Adipocyte (in vitro differentiated cells): ENCODE measurements around the gene MATN3.
A peak's percentile ranks its signal among the peaks of the same experiment; 100 is the strongest.
"Not testable (repeated sequence)": the region's sequence is repeated elsewhere in the genome, so short reads cannot be mapped to it uniquely, and the experiment has no call there.

ENCODE experiments used
- DNase-seq: peaks from one replicate; pipeline ENCODE4 v3.0.0-alpha.2; 2015; ENCODE audit warnings: low read depth
- H3K27me3 ChIP-seq: replicated peaks from 2 replicates; pipeline ENCODE4 v1.7.0; 2013; ENCODE audit warnings: mild to moderate bottlenecking, low read length, moderate library complexity; ENCODE audit not compliant: control insufficient read depth, insufficient read depth
- H3K36me3 ChIP-seq: 2 replicates; pipeline ENCODE4 v1.7.0; 2013; ENCODE audit warnings: low read length, mild to moderate bottlenecking, moderate library complexity; ENCODE audit not compliant: control insufficient read depth, insufficient read depth, severe bottlenecking
- H3K4me1 ChIP-seq: 2 replicates; pipeline ENCODE4 v1.7.0; 2013; ENCODE audit warnings: mild to moderate bottlenecking, low read length, moderate library complexity; ENCODE audit not compliant: control insufficient read depth, insufficient read depth
- H3K4me3 ChIP-seq: 2 replicates; pipeline ENCODE4 v1.7.0; 2013; ENCODE audit warnings: mild to moderate bottlenecking, low read length, moderate library complexity
- H3K9ac ChIP-seq: 2 replicates; pipeline ENCODE4 v1.7.0; 2013; ENCODE audit warnings: mild to moderate bottlenecking, low read length, moderate library complexity
- H3K9me3 ChIP-seq: 2 replicates; pipeline ENCODE4 v1.7.0; 2013; ENCODE audit warnings: mild to moderate bottlenecking, low read length, moderate library complexity; ENCODE audit not compliant: control insufficient read depth

The MATN3 gene

DNA sequence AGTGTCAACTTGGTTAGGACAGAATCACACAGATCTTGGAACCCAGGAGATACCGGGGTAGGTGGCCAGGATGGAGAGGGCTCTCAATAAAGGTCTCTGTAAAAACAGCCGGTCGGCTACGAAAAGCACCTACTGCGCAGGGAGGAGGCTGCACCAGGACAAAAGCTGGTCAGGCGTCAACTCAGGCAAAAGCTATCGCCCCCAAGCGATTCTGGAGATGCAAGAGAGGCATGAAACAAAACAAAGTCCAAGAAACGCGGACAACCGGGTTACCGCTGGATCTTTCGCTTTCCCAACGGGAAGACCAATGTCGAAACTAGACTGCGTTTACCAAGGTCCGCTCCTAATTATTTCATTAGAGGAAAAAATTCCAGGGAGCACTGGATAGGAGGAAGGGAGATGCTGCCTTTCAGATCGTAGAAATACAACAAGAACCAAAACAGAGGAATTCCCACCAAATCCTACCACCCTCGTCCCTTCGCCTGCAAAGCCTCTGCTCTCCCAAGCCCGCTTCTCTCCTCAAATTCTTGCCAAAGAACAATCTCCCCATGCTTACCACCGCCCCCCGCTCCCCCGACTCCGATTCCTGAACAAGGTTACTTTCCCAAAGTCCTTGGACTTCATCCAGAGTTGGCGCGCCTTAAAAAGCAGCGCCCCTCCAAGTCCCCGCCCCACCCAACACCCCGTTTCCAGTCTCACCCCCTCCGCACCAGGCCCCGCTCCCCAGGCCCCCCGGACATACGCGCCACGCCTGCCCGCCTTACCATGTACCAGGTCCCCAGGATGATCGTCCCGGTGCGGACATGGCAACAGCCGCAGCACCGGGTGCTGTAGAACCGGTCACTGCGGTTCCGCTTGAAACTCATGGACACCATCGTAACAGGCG lies 38.4 kb upstream of the MATN3 start:
- DNase-seq = peak; percentile 84
- H3K27me3 ChIP-seq = no peaks in the 10 kb centered on the region
- H3K4me3 ChIP-seq = peak overlapping the region; percentile 100
- H3K4me1 ChIP-seq = peaks cover 27% of the 10 kb centered on the region
- H3K36me3 ChIP-seq = no peaks in the 10 kb centered on the region
- H3K9ac ChIP-seq = peak overlapping the region; percentile 99
- no peaks in the 10 kb centered on the region for H3K9me3 ChIP-seq

DNA sequence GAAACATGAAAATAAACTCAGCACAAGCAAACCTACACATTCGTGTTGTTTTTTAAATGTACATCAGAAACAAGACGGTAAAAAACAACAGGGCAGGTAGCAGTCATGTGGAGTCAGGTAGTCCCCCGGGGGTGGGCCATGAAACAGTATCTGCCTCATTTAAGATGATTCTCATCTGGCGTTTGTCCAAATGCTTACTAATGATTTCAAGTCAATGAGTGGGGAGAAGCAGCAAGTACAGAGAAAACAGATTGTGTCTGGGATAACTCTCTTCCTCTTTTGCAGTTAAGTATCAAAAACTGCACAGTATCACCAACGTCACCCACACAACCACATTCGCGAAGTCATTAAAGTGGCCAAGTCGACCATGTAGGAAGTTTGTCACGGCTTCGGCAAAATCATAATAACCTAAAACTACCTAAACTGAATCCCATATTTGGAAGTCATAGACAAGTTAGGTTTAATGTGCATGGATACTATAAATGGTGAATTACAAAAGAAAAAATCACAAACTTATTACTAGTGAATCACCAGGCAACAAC lies 37.7 kb upstream of the MATN3 start:
- Histone ChIP-seq H3K9ac (peak overlapping the region; percentile 99), H3K36me3 (no peaks in the 10 kb centered on the region), H3K9me3 (no peaks in the 10 kb centered on the region), H3K4me3 (peak overlapping the region; percentile 100), H3K27me3 (no peaks in the 10 kb centered on the region), H3K4me1 (peaks cover 33% of the 10 kb centered on the region)
- DNase-seq = peak; percentile 85

DNA sequence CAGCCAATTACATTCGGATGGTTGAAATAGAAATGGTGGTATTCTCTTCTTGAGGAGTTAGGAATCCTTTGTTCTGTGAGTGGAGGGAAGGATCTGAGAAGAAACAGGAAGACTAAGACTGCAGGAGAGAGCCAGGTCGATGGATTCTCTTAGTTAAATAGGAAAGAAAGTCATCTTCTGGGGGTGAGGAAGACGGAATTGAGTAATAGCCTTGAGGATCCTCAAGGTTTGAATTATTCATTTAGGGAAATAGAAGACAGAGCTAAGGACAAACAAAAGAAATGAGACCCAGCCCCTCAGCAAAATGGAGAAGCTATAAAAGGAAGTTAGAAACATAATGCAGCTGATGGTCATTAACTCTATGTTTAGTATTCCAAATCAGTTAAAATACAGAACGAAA lies 37.2 kb upstream of the MATN3 start:
- peak; percentile 60 for DNase-seq
- H3K4me1 ChIP-seq = peaks cover 38% of the 10 kb centered on the region
- H3K27me3 ChIP-seq = no peaks in the 10 kb centered on the region
- H3K36me3 ChIP-seq = no peaks in the 10 kb centered on the region
- H3K9me3 ChIP-seq = no peaks in the 10 kb centered on the region
- peak overlapping the region; percentile 100 for H3K4me3 ChIP-seq
- peak overlapping the region; percentile 99 for H3K9ac ChIP-seq

- DNase-seq = peak; percentile 55
- H3K27me3 ChIP-seq = no peaks in the 10 kb centered on the region
- H3K36me3 ChIP-seq = no peaks in the 10 kb centered on the region
- no peaks in the 10 kb centered on the region for H3K9me3 ChIP-seq
- H3K4me3 ChIP-seq = peak overlapping the region; percentile 100
- peaks cover 47% of the 10 kb centered on the region for H3K4me1 ChIP-seq
- peak overlapping the region; percentile 99 for H3K9ac ChIP-seq
These were observed 36.3 kb upstream of the MATN3 start for GRCh38 chr2:20048488-20049448.

- DNase-seq, H3K9ac ChIP-seq, H3K9me3 ChIP-seq, H3K4me3 ChIP-seq, H3K27me3 ChIP-seq, H3K36me3 ChIP-seq: not testable (repeated sequence)
- peaks cover 66% of the 10 kb centered on the region for H3K4me1 ChIP-seq
These were observed 33.3 kb upstream of the MATN3 start for GRCh38 chr2:20045712-20046292.

DNA sequence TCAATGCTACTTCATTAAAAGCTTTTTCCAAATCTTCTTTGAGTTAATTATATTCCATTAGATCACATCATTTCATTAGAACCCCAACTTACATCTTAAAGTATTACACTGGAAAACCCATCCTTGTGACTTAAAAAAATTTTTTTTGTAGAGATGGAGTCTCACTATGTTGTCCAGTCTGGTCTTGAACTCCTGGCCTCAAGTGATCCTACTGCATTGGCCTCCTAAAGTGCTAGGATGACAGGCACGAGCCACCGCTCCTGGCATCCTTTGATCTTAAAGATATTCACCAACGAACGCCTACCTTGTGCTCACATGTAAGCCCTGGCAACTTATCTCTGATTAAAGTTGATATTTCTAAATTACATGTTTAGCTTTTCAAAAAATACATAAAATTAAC lies 32.3 kb upstream of the MATN3 start:
- no peak for DNase-seq
- Histone ChIP-seq H3K36me3 (peaks cover 12% of the 10 kb centered on the region), H3K27me3 (no peaks in the 10 kb centered on the region)

DNA sequence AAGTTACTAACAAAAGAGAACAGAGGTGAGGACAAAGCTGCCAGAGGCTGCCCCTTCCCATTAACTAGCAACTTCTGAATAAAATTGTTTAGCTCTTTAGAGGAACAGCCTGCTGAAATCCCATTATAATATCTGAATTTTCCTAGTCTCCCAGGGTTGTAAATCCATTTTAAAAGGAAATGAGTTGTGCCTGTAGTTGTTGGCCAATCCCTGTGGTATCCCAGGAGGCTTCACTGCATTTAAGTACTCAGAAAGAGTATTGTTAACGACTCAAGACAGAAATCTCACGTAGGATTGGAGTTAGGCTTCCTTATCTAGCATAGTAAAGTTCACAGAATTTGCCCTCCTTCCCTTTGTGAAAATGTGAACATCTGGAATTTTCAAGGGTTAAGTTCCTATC lies 30.1 kb upstream of the MATN3 start:
- no peak overlapping the region for H3K9ac ChIP-seq
- no peaks in the 10 kb centered on the region for H3K9me3 ChIP-seq
- no peak for DNase-seq
- peaks cover 34% of the 10 kb centered on the region for H3K36me3 ChIP-seq
- H3K4me1 ChIP-seq = peaks cover 60% of the 10 kb centered on the region
- peak overlapping the region; percentile 0 for H3K4me3 ChIP-seq
- no peaks in the 10 kb centered on the region for H3K27me3 ChIP-seq

More for the DNA sequence above, 32.3 kb upstream of the MATN3 start:
- Histone ChIP-seq H3K4me1 (peaks cover 74% of the 10 kb centered on the region), H3K9me3 (no peaks in the 10 kb centered on the region), H3K9ac (no peak overlapping the region), H3K4me3 (no peak overlapping the region)

DNA sequence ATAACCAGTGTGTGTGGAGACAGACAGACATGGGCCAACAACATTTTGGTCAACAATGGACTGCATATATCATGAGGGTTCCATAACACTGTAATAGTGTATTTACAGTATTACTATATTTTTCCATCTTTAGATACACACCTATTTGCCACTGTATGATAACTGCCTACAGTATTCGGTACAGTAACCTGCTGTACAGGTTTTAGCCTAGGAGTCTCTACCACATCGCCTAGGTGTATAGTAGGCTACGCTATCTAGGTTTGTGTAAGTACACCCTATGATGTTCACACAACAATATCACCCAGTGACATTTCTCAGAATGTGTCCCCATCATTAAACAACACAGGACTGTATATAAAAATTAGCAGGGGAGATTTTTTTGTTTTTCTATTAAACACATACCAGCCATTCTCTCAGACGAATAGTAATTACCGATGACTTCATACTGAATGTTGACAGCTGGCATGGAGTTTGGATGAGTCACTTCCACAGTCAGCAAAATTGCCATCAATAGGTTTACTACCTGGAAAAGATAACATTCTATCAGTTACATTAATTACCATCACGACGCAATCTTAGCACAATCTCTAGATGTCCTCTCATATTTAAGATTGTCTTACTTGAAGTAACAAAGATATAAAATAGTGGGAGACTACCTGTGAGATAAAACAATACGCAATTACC lies 28.2 kb upstream of the MATN3 start:
- Histone ChIP-seq H3K4me1 (peaks cover 59% of the 10 kb centered on the region), H3K36me3 (peaks cover 52% of the 10 kb centered on the region), H3K9me3 (no peaks in the 10 kb centered on the region), H3K4me3 (no peak overlapping the region), H3K27me3 (no peaks in the 10 kb centered on the region), H3K9ac (no peak overlapping the region)
- no peak for DNase-seq

- peaks cover 82% of the 10 kb centered on the region for H3K36me3 ChIP-seq
- DNase-seq = no peak
- no peaks in the 10 kb centered on the region for H3K27me3 ChIP-seq
- peaks cover 29% of the 10 kb centered on the region for H3K4me1 ChIP-seq
- H3K9ac ChIP-seq = no peak overlapping the region
- H3K4me3 ChIP-seq = no peak overlapping the region
- H3K9me3 ChIP-seq = no peaks in the 10 kb centered on the region
These were observed 25.2 kb upstream of the MATN3 start for GRCh38 chr2:20037660-20038059.

DNA sequence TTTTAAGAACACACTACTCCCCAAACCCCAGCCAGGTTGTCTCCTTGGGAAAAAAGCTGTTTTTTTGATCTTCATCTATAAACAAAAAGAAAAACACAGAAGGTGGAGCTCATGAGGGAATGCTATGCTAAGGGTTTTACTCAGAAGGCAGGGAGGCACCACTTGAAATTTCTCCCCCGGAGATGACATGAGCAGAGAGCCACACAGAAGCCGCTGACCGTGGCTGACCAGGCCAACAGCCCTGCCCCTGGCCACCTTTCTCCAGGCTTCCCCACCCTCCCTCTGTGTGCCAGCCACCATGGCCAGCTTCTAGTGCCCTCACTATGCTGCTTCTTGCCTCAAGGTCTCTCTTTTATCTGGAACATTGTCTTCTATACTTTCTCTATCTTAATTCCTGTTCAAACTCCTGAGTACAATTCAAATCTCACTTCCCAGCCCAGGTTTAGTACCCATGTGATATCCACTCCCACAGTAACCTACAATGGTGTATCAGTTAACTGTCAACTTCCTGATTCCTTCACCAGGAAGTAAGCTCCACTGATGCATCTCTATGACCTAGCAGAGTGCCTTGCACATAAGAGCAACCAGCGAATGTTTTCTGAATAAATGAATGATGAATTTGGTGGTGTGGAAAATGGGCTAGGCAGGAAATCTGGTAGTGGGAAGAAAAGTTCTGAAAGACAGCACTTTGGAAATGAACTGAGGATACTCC lies 23.6 kb upstream of the MATN3 start:
- Histone ChIP-seq H3K4me3 (no peak overlapping the region), H3K36me3 (peaks cover 97% of the 10 kb centered on the region), H3K27me3 (no peaks in the 10 kb centered on the region), H3K9ac (no peak overlapping the region), H3K4me1 (peaks cover 17% of the 10 kb centered on the region), H3K9me3 (no peaks in the 10 kb centered on the region)
- DNase-seq = no peak
